Superior temporal gyrus (tissue), 1 donor: ENCODE measurements around the gene DNAJC21.
"Not testable (repeated sequence)": the region's sequence is repeated elsewhere in the genome, so short reads cannot be mapped to it uniquely, and the experiment has no call there.

ENCODE experiments used
- DNase-seq: peaks from one replicate; pipeline ENCODE4 v3.0.0-alpha.2; 2016; ENCODE audit errors: extremely low spot score

DNAJC21 gene

GRCh38 chr5:34923694-34924461 lies 5.5 kb upstream of the DNAJC21 start:
- DNase-seq = peak; percentile 38

- no peak for DNase-seq
Observed at GRCh38 chr5:34924462-34924765, 4.9 kb upstream of the DNAJC21 start.

GRCh38 chr5:34926318-34926888 lies 3.0 kb upstream of the DNAJC21 start:
- no peak for DNase-seq

- no peak for DNase-seq
Observed at GRCh38 chr5:34927785-34928184, 1.6 kb upstream of the DNAJC21 start.

GRCh38 chr5:34928267-34928666 lies 1.1 kb upstream of the DNAJC21 start:
- no peak for DNase-seq

- DNase-seq = peak; percentile 57
Observed at GRCh38 chr5:34929720-34930461, 532 bp downstream of the DNAJC21 start.

GRCh38 chr5:34930462-34930844 lies 1.1 kb downstream of the DNAJC21 start:
- DNase-seq = no peak

- no peak for DNase-seq
Observed at GRCh38 chr5:34930870-34931269, 1.5 kb downstream of the DNAJC21 start.

GRCh38 chr5:34932947-34933346 lies 3.6 kb downstream of the DNAJC21 start:
- no peak for DNase-seq

- no peak for DNase-seq
Observed at GRCh38 chr5:34941936-34942335, 12.6 kb downstream of the DNAJC21 start.

GRCh38 chr5:34944044-34944443 lies 14.7 kb downstream of the DNAJC21 start:
- no peak for DNase-seq

- DNase-seq = no peak
Observed at GRCh38 chr5:34944460-34945047, 15.2 kb downstream of the DNAJC21 start.

- no peak for DNase-seq
Observed at GRCh38 chr5:34957321-34957720, 28.0 kb downstream of the DNAJC21 start.

- DNase-seq = no peak
Observed at GRCh38 chr5:34957857-34958690, 28.7 kb downstream of the DNAJC21 start.

GRCh38 chr5:34959323-34959722 lies 30.0 kb downstream of the DNAJC21 start:
- DNase-seq = no peak

- no peak for DNase-seq
Observed at GRCh38 chr5:34967540-34967939, 38.2 kb downstream of the DNAJC21 start.

GRCh38 chr5:34968258-34968657 lies 38.9 kb downstream of the DNAJC21 start:
- no peak for DNase-seq

- no peak for DNase-seq
Observed at GRCh38 chr5:34970552-34970951, 41.2 kb downstream of the DNAJC21 start.

- DNase-seq = not testable (repeated sequence)
Observed at GRCh38 chr5:34971655-34972054, 42.3 kb downstream of the DNAJC21 start.

- DNase-seq = no peak
Observed at GRCh38 chr5:34976347-34976746, 47.0 kb downstream of the DNAJC21 start.

GRCh38 chr5:34977934-34978613 lies 48.7 kb downstream of the DNAJC21 start:
- DNase-seq = no peak
